Hematopoietic multipotent progenitor cell treated with erythropoietin and hydrocortisone succinate and interleukin-3 and kit ligand, for 8 days (in vitro differentiated cells): ENCODE data around the gene SERPINE1.

ENCODE experiments used
- DNase-seq: peaks from one replicate; pipeline ENCODE4 v3.0.0-alpha.2; 2015

The SERPINE1 gene

GRCh38 chr7:101159696-101160674 lies 33.1 kb downstream of the SERPINE1 start:
- DNase-seq, result no peak

- DNase-seq, result no peak
Observed at GRCh38 chr7:101160910-101161309, 34.0 kb downstream of the SERPINE1 start.

GRCh38 chr7:101161692-101162471 lies 35.0 kb downstream of the SERPINE1 start:
- no peak for DNase-seq

- DNase-seq, result peak; percentile 62
Observed at GRCh38 chr7:101162551-101163278, 35.8 kb downstream of the SERPINE1 start.

- DNase-seq, result peak; percentile 32
Observed at GRCh38 chr7:101163279-101164070, 36.6 kb downstream of the SERPINE1 start.

GRCh38 chr7:101164071-101164840 lies 37.4 kb downstream of the SERPINE1 start:
- no peak for DNase-seq

- peak; percentile 95 for DNase-seq
Observed at GRCh38 chr7:101165075-101165957, 38.4 kb downstream of the SERPINE1 start, which contains the start of gene VGF. Gene VGF, minus strand, starts transcription at chr7:101165569. Its CDS starts 726 bp downstream, at chr7:101164843.

GRCh38 chr7:101165958-101166647 lies 39.2 kb downstream of the SERPINE1 start:
- DNase-seq, result no peak

GRCh38 chr7:101166648-101166908 lies 39.7 kb downstream of the SERPINE1 start:
- no peak for DNase-seq

GRCh38 chr7:101166909-101167644 lies 40.2 kb downstream of the SERPINE1 start:
- no peak for DNase-seq

GRCh38 chr7:101167645-101168411 lies 40.9 kb downstream of the SERPINE1 start:
- no peak for DNase-seq

GRCh38 chr7:101168412-101169049 lies 41.6 kb downstream of the SERPINE1 start:
- DNase-seq, result no peak

- no peak for DNase-seq
Observed at GRCh38 chr7:101169110-101169837, 42.4 kb downstream of the SERPINE1 start.

GRCh38 chr7:101169838-101170551 lies 43.1 kb downstream of the SERPINE1 start:
- peak; percentile 61 for DNase-seq

- no peak for DNase-seq
Observed at GRCh38 chr7:101170617-101171441, 43.9 kb downstream of the SERPINE1 start.
